HL-60 (cell line): ENCODE data around the gene MYO15A.

Source experiments
- DNase-seq, 2 experiments: peaks; one replicate each; pipeline ENCODE4 v3.0.0-alpha.2; 2010 to 2020; ENCODE audit warnings: low read depth in 1 of 2, low spot score in 1 of 2
- H3K27ac ChIP-seq: fragments of 250-450 bp; sonication (Bioruptor Pico); replicated peaks from 2 replicates; pipeline ENCODE4 v1.5.1; 2020; ENCODE audit warnings: mild to moderate bottlenecking, moderate library complexity
- H3K27me3 ChIP-seq: fragments of 250-450 bp; sonication (Bioruptor Pico); 2 replicates; pipeline ENCODE4 v1.5.1; 2021; ENCODE audit warnings: mild to moderate bottlenecking, moderate library complexity; ENCODE audit not compliant: insufficient read depth, poor library complexity, severe bottlenecking
- H3K4me3 ChIP-seq: replicated peaks from 2 replicates; pipeline ENCODE4 v1.5.1; 2011; ENCODE audit warnings: mild to moderate bottlenecking, control low read depth, low read length; ENCODE audit not compliant: insufficient read depth
- GABPA ChIP-seq: IDR thresholded peaks from 2 replicates; pipeline ENCODE4 v1.6.1; 2012; ENCODE audit warnings: low read depth
- POLR2AphosphoS5 ChIP-seq: IDR thresholded peaks from 2 replicates; pipeline ENCODE4 v1.6.1; 2012; ENCODE audit warnings: low read depth
- SPI1 ChIP-seq: IDR thresholded peaks from 2 replicates; pipeline ENCODE4 v1.6.1; 2012; ENCODE audit warnings: low read depth, mild to moderate bottlenecking, borderline replicate concordance
- TF ChIP-seq, protein P1 (sequence below): IDR thresholded peaks from one replicate; pipeline ENCODE4 v1.5.1; 2011; ENCODE audit warnings: low read length, control low read depth, inconsistent platforms; ENCODE audit not compliant: insufficient read depth
- TF ChIP-seq, protein P2 (sequence below): IDR thresholded peaks from 2 replicates; pipeline ENCODE4 v1.6.1; 2012; ENCODE audit warnings: low read depth; ENCODE audit not compliant: insufficient replicate concordance

Gene MYO15A

DNA sequence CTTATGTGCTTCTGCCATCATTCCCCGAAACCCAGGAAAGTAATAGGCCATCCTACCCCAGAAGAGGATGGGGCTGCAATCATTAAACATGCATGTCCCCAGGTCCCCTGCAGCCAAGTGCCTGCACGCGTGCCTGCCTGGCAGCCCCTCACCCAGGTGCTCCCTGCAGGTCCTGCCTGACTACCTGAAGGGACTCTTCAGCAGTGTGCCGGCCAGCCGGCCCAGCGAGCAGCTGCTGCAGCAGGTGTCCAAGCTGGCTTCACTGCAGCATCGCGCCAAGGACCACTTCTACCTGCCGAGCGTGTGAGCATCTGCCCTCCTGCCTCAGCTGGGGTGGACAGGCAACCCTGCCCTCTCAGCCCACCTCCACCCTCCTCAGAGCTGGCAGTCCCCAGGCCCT lies 58.9 kb downstream of the MYO15A start:
- no peak overlapping the region for H3K27ac ChIP-seq
- no peaks in the 10 kb centered on the region for H3K27me3 ChIP-seq
- TF ChIP-seq, protein P1, sequence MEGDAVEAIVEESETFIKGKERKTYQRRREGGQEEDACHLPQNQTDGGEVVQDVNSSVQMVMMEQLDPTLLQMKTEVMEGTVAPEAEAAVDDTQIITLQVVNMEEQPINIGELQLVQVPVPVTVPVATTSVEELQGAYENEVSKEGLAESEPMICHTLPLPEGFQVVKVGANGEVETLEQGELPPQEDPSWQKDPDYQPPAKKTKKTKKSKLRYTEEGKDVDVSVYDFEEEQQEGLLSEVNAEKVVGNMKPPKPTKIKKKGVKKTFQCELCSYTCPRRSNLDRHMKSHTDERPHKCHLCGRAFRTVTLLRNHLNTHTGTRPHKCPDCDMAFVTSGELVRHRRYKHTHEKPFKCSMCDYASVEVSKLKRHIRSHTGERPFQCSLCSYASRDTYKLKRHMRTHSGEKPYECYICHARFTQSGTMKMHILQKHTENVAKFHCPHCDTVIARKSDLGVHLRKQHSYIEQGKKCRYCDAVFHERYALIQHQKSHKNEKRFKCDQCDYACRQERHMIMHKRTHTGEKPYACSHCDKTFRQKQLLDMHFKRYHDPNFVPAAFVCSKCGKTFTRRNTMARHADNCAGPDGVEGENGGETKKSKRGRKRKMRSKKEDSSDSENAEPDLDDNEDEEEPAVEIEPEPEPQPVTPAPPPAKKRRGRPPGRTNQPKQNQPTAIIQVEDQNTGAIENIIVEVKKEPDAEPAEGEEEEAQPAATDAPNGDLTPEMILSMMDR: no peak
- no peak for TF ChIP-seq GABPA
- no peak for TF ChIP-seq SPI1
- TF ChIP-seq, protein P2, sequence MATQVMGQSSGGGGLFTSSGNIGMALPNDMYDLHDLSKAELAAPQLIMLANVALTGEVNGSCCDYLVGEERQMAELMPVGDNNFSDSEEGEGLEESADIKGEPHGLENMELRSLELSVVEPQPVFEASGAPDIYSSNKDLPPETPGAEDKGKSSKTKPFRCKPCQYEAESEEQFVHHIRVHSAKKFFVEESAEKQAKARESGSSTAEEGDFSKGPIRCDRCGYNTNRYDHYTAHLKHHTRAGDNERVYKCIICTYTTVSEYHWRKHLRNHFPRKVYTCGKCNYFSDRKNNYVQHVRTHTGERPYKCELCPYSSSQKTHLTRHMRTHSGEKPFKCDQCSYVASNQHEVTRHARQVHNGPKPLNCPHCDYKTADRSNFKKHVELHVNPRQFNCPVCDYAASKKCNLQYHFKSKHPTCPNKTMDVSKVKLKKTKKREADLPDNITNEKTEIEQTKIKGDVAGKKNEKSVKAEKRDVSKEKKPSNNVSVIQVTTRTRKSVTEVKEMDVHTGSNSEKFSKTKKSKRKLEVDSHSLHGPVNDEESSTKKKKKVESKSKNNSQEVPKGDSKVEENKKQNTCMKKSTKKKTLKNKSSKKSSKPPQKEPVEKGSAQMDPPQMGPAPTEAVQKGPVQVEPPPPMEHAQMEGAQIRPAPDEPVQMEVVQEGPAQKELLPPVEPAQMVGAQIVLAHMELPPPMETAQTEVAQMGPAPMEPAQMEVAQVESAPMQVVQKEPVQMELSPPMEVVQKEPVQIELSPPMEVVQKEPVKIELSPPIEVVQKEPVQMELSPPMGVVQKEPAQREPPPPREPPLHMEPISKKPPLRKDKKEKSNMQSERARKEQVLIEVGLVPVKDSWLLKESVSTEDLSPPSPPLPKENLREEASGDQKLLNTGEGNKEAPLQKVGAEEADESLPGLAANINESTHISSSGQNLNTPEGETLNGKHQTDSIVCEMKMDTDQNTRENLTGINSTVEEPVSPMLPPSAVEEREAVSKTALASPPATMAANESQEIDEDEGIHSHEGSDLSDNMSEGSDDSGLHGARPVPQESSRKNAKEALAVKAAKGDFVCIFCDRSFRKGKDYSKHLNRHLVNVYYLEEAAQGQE: no peak
- H3K4me3 ChIP-seq: no peak overlapping the region
- no peak for DNase-seq

DNA sequence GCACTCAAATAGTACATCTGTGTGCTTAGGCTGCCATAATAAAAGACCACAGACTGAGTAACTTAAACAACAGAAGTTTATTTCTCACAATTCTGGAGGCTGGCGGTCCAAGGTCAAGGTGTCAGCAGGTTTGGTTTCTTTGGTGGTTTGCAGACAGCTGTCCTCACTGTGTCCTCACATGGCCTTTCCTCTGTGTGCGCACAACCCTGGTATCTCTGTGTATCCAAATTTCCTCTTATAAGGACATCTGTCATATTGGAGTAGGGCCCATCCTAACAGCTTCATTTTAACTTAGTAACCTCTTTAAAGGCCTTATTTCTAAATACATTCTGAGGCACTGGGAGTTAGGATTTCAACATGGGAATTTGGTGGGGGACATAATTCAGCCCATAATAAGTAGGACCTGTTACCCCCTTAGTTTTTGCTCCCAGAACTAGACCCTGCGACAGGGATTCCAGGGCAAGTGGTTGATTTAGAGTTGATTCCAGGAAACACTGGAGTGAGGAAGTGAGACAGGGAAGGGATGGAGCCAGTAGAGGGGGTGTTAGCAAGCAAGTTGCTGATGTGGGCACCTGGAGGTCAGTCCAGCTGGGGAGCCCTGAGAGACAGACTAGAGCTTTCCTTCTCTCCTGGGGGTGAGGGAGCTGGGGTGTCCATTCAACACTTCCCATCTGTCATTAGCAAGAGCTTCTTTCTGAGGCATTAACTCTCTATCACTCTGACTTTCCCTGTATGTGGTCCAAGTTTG lies 64.1 kb downstream of the MYO15A start:
- H3K27me3 ChIP-seq: no peaks in the 10 kb centered on the region
- TF ChIP-seq, protein P2: no peak
- TF ChIP-seq GABPA (no peak), SPI1 (no peak), POLR2AphosphoS5 (no peak)
- TF ChIP-seq, protein P1: no peak
- DNase-seq: no peak

DNA sequence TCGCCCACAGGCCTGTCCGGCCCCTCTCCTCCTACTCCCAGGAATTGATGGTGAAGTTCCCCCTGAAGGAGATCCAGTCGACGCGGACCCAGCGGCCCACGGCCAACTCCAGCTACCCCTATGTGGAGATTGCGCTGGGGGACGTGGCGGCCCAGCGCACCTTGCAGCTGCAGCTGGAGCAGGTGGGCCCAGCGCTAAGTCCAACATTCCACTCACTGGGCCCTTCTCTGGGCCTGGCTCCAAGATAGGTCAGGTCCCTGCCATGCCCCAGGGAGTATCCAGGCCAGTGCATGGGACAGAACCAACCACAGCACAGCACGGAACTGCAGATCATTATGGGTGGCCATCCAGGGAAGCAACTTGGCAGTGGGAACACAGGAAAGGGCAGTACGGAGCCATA lies 65.2 kb downstream of the MYO15A start:
- no peaks in the 10 kb centered on the region for H3K27me3 ChIP-seq
- no peak overlapping the region for H3K4me3 ChIP-seq
- TF ChIP-seq GABPA: no peak
- no peak for TF ChIP-seq POLR2AphosphoS5
- TF ChIP-seq, protein P1: no peak
- TF ChIP-seq, protein P2: no peak
- TF ChIP-seq SPI1: no peak
- no peak for DNase-seq
- H3K27ac ChIP-seq: no peak overlapping the region

More for the DNA sequence above, 64.1 kb downstream of the MYO15A start:
- Histone ChIP-seq H3K27ac (no peak overlapping the region), H3K4me3 (no peak overlapping the region)
